ENCODE results near the gene LCP2.
A peak's percentile ranks its signal among the peaks of the same experiment; 100 is the strongest.
"Not testable (repeated sequence)": the region's sequence is repeated elsewhere in the genome, so short reads cannot be mapped to it uniquely, and the experiment has no call there.

LCP2 gene

GRCh38 chr5:170270293-170271069 is 27.1 kb downstream of the LCP2 start:
- no peak for DNase-seq

- no peak for DNase-seq
Measured at GRCh38 chr5:170269579-170269978, 28.0 kb downstream of the LCP2 start.

- DNase-seq, result no peak
Measured at GRCh38 chr5:170268884-170269283, 28.7 kb downstream of the LCP2 start.

GRCh38 chr5:170268153-170268689 is 29.4 kb downstream of the LCP2 start:
- DNase-seq, result no peak

GRCh38 chr5:170267431-170268152 is 30.0 kb downstream of the LCP2 start:
- DNase-seq, result peak; percentile 57

- DNase-seq, result no peak
Measured at GRCh38 chr5:170266570-170267381, 30.8 kb downstream of the LCP2 start.

GRCh38 chr5:170265522-170265921 is 32.1 kb downstream of the LCP2 start:
- peak; percentile 14 for DNase-seq

- no peak for DNase-seq
Measured at GRCh38 chr5:170263906-170264305, 33.7 kb downstream of the LCP2 start.

- DNase-seq, result no peak
Measured at GRCh38 chr5:170262061-170263045, 35.2 kb downstream of the LCP2 start.

- no peak for DNase-seq
Measured at GRCh38 chr5:170261528-170262043, 36.0 kb downstream of the LCP2 start.

GRCh38 chr5:170257370-170257769 is 40.2 kb downstream of the LCP2 start:
- DNase-seq, result no peak

GRCh38 chr5:170256571-170256970 is 41.0 kb downstream of the LCP2 start:
- no peak for DNase-seq

- DNase-seq, result no peak
Measured at GRCh38 chr5:170254056-170254455, 43.5 kb downstream of the LCP2 start.

GRCh38 chr5:170252720-170253350 is 44.7 kb downstream of the LCP2 start:
- no peak for DNase-seq

- no peak for DNase-seq
Measured at GRCh38 chr5:170252109-170252508, 45.5 kb downstream of the LCP2 start.

- no peak for DNase-seq
Measured at GRCh38 chr5:170251462-170251861, 46.1 kb downstream of the LCP2 start.

GRCh38 chr5:170250810-170251317 is 46.7 kb downstream of the LCP2 start:
- no peak for DNase-seq

GRCh38 chr5:170249355-170249754 is 48.2 kb downstream of the LCP2 start:
- no peak for DNase-seq

GRCh38 chr5:170248931-170249227 is 48.7 kb downstream of the LCP2 start:
- DNase-seq, result not testable (repeated sequence)

- DNase-seq, result no peak
Measured at GRCh38 chr5:170248172-170248930, 49.2 kb downstream of the LCP2 start.

All from fibroblast of upper back skin (primary cell).